Measurements from ENCODE around the gene EIF3K. TPM values are rescaled to one million over a fixed set of nuclear protein-coding genes. Genes with fewer than 3 reads are reported as not detected.
A peak's percentile ranks its signal among the peaks of the same experiment; 100 is the strongest.

Gene EIF3K
- total and polyA plus RNA-seq, 2 of the 13 experiments (the other 11 are each of a cell fraction or from before 2014, with no cell fraction given), result 179 to 258 TPM

DNA sequence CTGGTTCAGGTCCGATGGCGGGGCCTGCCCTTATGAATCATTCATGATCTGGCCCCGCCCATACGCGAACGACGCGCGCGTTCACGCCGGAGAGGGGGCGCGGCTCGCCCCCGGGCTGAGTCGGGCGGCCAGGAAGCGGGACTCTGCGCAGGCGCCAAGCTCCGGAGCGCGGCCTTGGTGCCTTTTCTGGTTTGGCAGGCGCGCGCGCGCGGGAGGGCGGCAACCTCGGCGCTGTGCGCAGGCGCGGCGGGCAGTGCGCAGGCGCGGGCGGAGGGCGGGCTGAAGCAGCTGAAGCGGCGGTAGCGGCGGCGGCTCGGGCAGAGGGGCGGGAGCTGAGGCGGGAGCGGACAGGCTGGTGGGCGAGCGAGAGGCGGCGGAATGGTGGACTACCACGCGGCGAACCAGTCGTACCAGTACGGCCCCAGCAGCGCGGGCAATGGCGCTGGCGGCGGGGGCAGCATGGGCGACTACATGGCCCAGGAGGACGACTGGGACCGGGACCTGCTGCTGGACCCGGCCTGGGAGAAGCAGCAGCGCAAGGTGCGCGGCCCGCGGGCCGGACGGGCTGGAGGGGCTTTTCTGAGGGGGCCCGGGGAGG, 28.5 kb downstream of the EIF3K start, which contains the start of gene ACTN4 (continued):
- TF ChIP-seq IKZF4 (CRISPR knock-in tag; IDR thresholded peaks at IDR 0.05; ENCODE audit: borderline replicate concordance, low read depth, not compliant biosample characterization), result peak; percentile 79
- no peak for TF ChIP-seq MATR3 (CRISPR knock-in tag; IDR thresholded peaks at IDR 0.05)
- peak; percentile 89 for TF ChIP-seq EEA1 (CRISPR knock-in tag; IDR thresholded peaks at IDR 0.05; ENCODE audit: borderline replicate concordance)
- TF ChIP-seq TRIM24 (CRISPR knock-in tag; IDR thresholded peaks at IDR 0.05), result no peak
- TF ChIP-seq TCF7 (IDR thresholded peaks at IDR 0.05; ENCODE audit: low read depth), result no peak
- peak; percentile 93 for TF ChIP-seq AGO2 (optimal IDR thresholded peaks at IDR 0.05; ENCODE audit: low read depth, low read length)
- no peak for TF ChIP-seq CHD2 (IDR thresholded peaks at IDR 0.05; ENCODE audit: low read depth, low read length)
- peak; percentile 79 for TF ChIP-seq ZNF709 (CRISPR knock-in tag; IDR thresholded peaks at IDR 0.05)
- no peak for TF ChIP-seq SMYD3 (CRISPR knock-in tag; IDR thresholded peaks at IDR 0.05)
- TF ChIP-seq KDM4B (CRISPR knock-in tag; IDR thresholded peaks at IDR 0.05), result no peak; the same call in 1 of the 2 replicates
- 0 out of 2 replicates have a peak, but pooled peaks have one; percentile 29 for TF ChIP-seq KLF6 (CRISPR knock-in tag; IDR thresholded peaks at IDR 0.05)
- peak; percentile 61 for TF ChIP-seq DMAP1 (CRISPR knock-in tag; IDR thresholded peaks at IDR 0.05)
- TF ChIP-seq TOPORS (CRISPR knock-in tag; IDR thresholded peaks at IDR 0.05), result 0 out of 2 replicates have a peak, but pooled peaks have one; percentile 20
- 0 out of 2 replicates have a peak, but pooled peaks have one; percentile 19 for TF ChIP-seq RXRA (CRISPR knock-in tag; IDR thresholded peaks at IDR 0.05)
- no peak for TF ChIP-seq CREM (IDR thresholded peaks at IDR 0.05)
- TF ChIP-seq CREM (CRISPR knock-in tag; IDR thresholded peaks at IDR 0.05), result no peak
- TF ChIP-seq ZNF720 (CRISPR knock-in tag; IDR thresholded peaks at IDR 0.05), result no peak
- no peak for TF ChIP-seq ZNF678 (CRISPR knock-in tag; IDR thresholded peaks at IDR 0.05)
- TF ChIP-seq, protein P1, sequence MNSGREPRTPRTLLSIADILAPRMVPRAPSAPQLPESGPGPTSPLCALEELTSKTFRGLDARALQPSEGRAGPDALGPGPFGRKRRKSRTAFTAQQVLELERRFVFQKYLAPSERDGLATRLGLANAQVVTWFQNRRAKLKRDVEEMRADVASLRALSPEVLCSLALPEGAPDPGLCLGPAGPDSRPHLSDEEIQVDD (CRISPR knock-in tag; IDR thresholded peaks at IDR 0.05; ENCODE audit: borderline replicate concordance), result peak; percentile 44; the same call in 1 of the 2 replicates
- TF ChIP-seq, protein P2, sequence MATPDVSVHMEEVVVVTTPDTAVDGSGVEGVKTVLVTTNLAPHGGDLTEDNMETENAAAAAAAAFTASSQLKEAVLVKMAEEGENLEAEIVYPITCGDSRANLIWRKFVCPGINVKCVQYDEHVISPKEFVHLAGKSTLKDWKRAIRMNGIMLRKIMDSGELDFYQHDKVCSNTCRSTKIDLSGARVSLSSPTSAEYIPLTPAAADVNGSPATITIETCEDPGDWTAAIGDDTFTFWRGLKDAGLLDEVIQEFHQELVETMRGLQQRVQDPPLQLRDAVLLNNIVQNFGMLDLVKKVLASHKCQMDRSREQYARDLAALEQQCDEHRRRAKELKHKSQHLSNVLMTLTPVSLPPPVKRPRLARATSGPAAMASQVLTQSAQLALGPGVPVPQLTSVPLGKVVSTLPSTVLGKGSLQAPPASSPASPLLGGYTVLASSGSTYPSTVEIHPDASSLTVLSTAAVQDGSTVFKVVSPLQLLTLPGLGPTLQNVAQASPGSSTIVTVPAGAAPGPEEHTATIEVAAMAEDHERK (CRISPR knock-in tag; IDR thresholded peaks at IDR 0.05; ENCODE audit: low read depth), result peak; percentile 74
- TF ChIP-seq ASH2L (IDR thresholded peaks at IDR 0.05; ENCODE audit: insufficient read length, low read depth, low read length), result peak; percentile 77
- TF ChIP-seq KDM5A (IDR thresholded peaks at IDR 0.05; ENCODE audit: borderline replicate concordance, low read length), result peak; percentile 72; the same call in 1 of the 2 replicates
- no peak for TF ChIP-seq ARNTL (CRISPR knock-in tag; IDR thresholded peaks at IDR 0.05)
- TF ChIP-seq, protein P3, sequence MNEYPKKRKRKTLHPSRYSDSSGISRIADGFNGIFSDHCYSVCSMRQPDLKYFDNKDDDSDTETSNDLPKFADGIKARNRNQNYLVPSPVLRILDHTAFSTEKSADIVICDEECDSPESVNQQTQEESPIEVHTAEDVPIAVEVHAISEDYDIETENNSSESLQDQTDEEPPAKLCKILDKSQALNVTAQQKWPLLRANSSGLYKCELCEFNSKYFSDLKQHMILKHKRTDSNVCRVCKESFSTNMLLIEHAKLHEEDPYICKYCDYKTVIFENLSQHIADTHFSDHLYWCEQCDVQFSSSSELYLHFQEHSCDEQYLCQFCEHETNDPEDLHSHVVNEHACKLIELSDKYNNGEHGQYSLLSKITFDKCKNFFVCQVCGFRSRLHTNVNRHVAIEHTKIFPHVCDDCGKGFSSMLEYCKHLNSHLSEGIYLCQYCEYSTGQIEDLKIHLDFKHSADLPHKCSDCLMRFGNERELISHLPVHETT (CRISPR knock-in tag; conservative IDR thresholded peaks at IDR 0.05), result 0 out of 2 replicates have a peak, but pooled peaks have one; percentile 25
- TF ChIP-seq KLF9 (CRISPR knock-in tag; IDR thresholded peaks at IDR 0.05; ENCODE audit: low read depth), result no peak
- TF ChIP-seq, protein P4, sequence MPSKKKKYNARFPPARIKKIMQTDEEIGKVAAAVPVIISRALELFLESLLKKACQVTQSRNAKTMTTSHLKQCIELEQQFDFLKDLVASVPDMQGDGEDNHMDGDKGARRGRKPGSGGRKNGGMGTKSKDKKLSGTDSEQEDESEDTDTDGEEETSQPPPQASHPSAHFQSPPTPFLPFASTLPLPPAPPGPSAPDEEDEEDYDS (CRISPR knock-in tag; IDR thresholded peaks at IDR 0.05), result peak; percentile 86
- TF ChIP-seq, protein P5, sequence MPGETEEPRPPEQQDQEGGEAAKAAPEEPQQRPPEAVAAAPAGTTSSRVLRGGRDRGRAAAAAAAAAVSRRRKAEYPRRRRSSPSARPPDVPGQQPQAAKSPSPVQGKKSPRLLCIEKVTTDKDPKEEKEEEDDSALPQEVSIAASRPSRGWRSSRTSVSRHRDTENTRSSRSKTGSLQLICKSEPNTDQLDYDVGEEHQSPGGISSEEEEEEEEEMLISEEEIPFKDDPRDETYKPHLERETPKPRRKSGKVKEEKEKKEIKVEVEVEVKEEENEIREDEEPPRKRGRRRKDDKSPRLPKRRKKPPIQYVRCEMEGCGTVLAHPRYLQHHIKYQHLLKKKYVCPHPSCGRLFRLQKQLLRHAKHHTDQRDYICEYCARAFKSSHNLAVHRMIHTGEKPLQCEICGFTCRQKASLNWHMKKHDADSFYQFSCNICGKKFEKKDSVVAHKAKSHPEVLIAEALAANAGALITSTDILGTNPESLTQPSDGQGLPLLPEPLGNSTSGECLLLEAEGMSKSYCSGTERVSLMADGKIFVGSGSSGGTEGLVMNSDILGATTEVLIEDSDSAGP (CRISPR knock-in tag; IDR thresholded peaks at IDR 0.05; ENCODE audit: borderline replicate concordance), result peak; percentile 35; the same call in 1 of the 2 replicates
- no peak for TF ChIP-seq FLYWCH1 (CRISPR knock-in tag; IDR thresholded peaks at IDR 0.05)

Data from HepG2 (cell line).